CD4-positive, alpha-beta memory T cell (primary cell): ENCODE measurements around the gene SLC12A2. TPM values are rescaled to one million over a fixed set of nuclear protein-coding genes. Genes with fewer than 3 reads are reported as not detected.

Source experiments
- CTCF ChIA-PET: fragments of 350-600 bp; sonication (Branson Sonifier 250); formaldehyde crosslinking; loops from one replicate; lab custom pipeline; 2021; ENCODE audit warnings: inconsistent platforms; ENCODE audit not compliant: partially characterized antibody; lab: Charles Lee
- POLR2A ChIA-PET: fragments of 350-600 bp; sonication (Branson Sonifier 250); formaldehyde crosslinking; loops from one replicate; lab custom pipeline; 2021; ENCODE audit not compliant: partially characterized antibody; lab: Charles Lee
- DNase-seq, 5 donors: peaks; one replicate each; pipeline versions ENCODE4 v3.0.0 to v3.0.0-alpha.2; 2020 to 2022; ENCODE audit warnings: mixed read lengths in 1 of 5
- H3K27ac ChIP-seq: one replicate; pipeline ENCODE4 v1.7.0; 2013; ENCODE audit warnings: low read depth, low read length
- H3K27me3 ChIP-seq: 2 replicates; pipeline ENCODE4 v1.7.0; 2013; ENCODE audit warnings: mild to moderate bottlenecking, low read length, moderate library complexity; ENCODE audit not compliant: insufficient read depth
- H3K36me3 ChIP-seq: 2 replicates; pipeline ENCODE4 v1.7.0; 2013; ENCODE audit warnings: mild to moderate bottlenecking, low read length, moderate library complexity; ENCODE audit not compliant: insufficient read depth
- H3K4me1 ChIP-seq: 2 replicates; pipeline ENCODE4 v1.7.0; 2013; ENCODE audit warnings: mild to moderate bottlenecking, low read length, moderate library complexity; ENCODE audit not compliant: insufficient read depth
- H3K4me3 ChIP-seq, 2 donors: one replicate each; pipeline ENCODE4 v1.7.0; 2013; ENCODE audit warnings: low read length in 2 of 2, mild to moderate bottlenecking in 1 of 2
- H3K9me3 ChIP-seq, 2 donors: one replicate each; pipeline ENCODE4 v1.7.0; 2013; ENCODE audit warnings: low read length in 2 of 2, control low read depth in 1 of 2; ENCODE audit not compliant: control insufficient read depth in 1 of 2
- H3K27ac Mint-ChIP-seq, 7 donors: one replicate each; pipeline ENCODE4 v1.8.0; 2020 to 2021; ENCODE audit warnings: mixed read lengths in 7 of 7, mild to moderate bottlenecking in 6 of 7, inconsistent platforms in 3 of 7, moderate library complexity in 3 of 7
- H3K27me3 Mint-ChIP-seq, 2 donors: one replicate each; pipeline ENCODE4 v1.8.0; 2020 to 2021; ENCODE audit warnings: mixed read lengths in 2 of 2
- H3K36me3 Mint-ChIP-seq, 2 donors: one replicate each; pipeline ENCODE4 v1.8.0; 2020 to 2021; ENCODE audit warnings: mixed read lengths in 2 of 2, inconsistent platforms in 1 of 2, mild to moderate bottlenecking in 1 of 2
- H3K4me1 Mint-ChIP-seq, 4 donors: one replicate each; pipeline ENCODE4 v1.8.0; 2020 to 2021; ENCODE audit warnings: mixed read lengths in 4 of 4, mild to moderate bottlenecking in 1 of 4
- H3K4me3 Mint-ChIP-seq, 8 donors: one replicate each; pipeline ENCODE4 v1.8.0; 2020 to 2021; ENCODE audit warnings: mixed read lengths in 8 of 8, mild to moderate bottlenecking in 7 of 8, moderate library complexity in 6 of 8, inconsistent platforms in 3 of 8
- H3K9me3 Mint-ChIP-seq, 8 donors: one replicate each; pipeline ENCODE4 v1.8.0; 2020 to 2021; ENCODE audit warnings: mixed read lengths in 8 of 8, mild to moderate bottlenecking in 5 of 8, inconsistent platforms in 3 of 8, moderate library complexity in 1 of 8
- intact Hi-C: fragments of 100-400 bp; cut with micrococcal nuclease; formaldehyde crosslinking; loops from one replicate; pipeline ENCODE4 v1.15.1; 2023
- polyA plus RNA-seq, 2 donors: library from polyadenylated mRNA; unstranded; fragments of 300-500 nt; fragmentation: Illumina TruSeq; gene quantifications; one replicate each; pipeline ENCODE4 v1.2.3, GENCODE V29; 2021
- total RNA-seq, 2 experiments: library from RNA; stranded (reverse); gene quantifications; one replicate each; pipeline ENCODE4 v1.2.3, GENCODE V29; 2021

The SLC12A2 gene
- total and polyA plus RNA-seq, 4 experiments from 2014 or later = 2.7 to 13.6 (median 10.1) TPM

- H3K9me3 ChIP-seq = no peaks in the 10 kb centered on the region
- no peak overlapping the region for H3K4me3 ChIP-seq
- H3K36me3 ChIP-seq = no peaks in the 10 kb centered on the region
- CTCF ChIA-PET = interaction anchor here (1.0 to 1.9 kb wide), 6 partner anchors 9 to 635 kb away, joined by 3 to 10 read pairs (median 6); no protein-coding TSS in a partner anchor
- no peak overlapping the region for H3K4me3 Mint-ChIP-seq
- H3K27me3 Mint-ChIP-seq = peaks cover 0 to 3% of the 10 kb centered on the region in 2 donors
- H3K27me3 ChIP-seq = no peaks in the 10 kb centered on the region
- peaks cover 29% of the 10 kb centered on the region for H3K4me1 ChIP-seq
- H3K36me3 Mint-ChIP-seq = no peaks in the 10 kb centered on the region
- H3K4me1 Mint-ChIP-seq = peaks cover 27 to 36% (median 30%) of the 10 kb centered on the region in 4 donors
- H3K9me3 Mint-ChIP-seq = no peaks in the 10 kb centered on the region
- intact Hi-C loops = no loop called here
- no peak overlapping the region for H3K27ac ChIP-seq
- no peak for DNase-seq
- H3K27ac Mint-ChIP-seq = peak overlapping the region in 2 of 7 donors; percentile 63 to 66
- POLR2A ChIA-PET = no interaction called here
These were observed 115.5 kb downstream of the SLC12A2 start for GRCh38 chr5:128199104-128199503.

GRCh38 chr5:128199611-128200010 lies 116.0 kb downstream of the SLC12A2 start:
- Histone ChIP-seq H3K4me3 (no peak overlapping the region), H3K9me3 (no peaks in the 10 kb centered on the region), H3K27me3 (no peaks in the 10 kb centered on the region), H3K36me3 (no peaks in the 10 kb centered on the region), H3K4me1 (peaks cover 29% of the 10 kb centered on the region), H3K27ac (no peak overlapping the region)
- ChIA-PET CTCF (interaction anchor here (0.7 to 1.9 kb wide), 10 partner anchors 8 to 637 kb away, joined by 3 to 10 read pairs (median 4); no protein-coding TSS in a partner anchor), POLR2A (no interaction called here)
- no peak overlapping the region for H3K4me3 Mint-ChIP-seq
- no peak overlapping the region for H3K27ac Mint-ChIP-seq
- H3K27me3 Mint-ChIP-seq = peaks cover 2 to 3% of the 10 kb centered on the region in 2 donors
- intact Hi-C loops = loop anchor here (10.0 kb wide), 1 partner anchor 895 kb away; the partner anchor contains the start of gene ISOC1
- no peaks in the 10 kb centered on the region for H3K9me3 Mint-ChIP-seq
- no peaks in the 10 kb centered on the region for H3K36me3 Mint-ChIP-seq
- no peak for DNase-seq
- peaks cover 26 to 36% (median 29%) of the 10 kb centered on the region in 4 donors for H3K4me1 Mint-ChIP-seq

DNA sequence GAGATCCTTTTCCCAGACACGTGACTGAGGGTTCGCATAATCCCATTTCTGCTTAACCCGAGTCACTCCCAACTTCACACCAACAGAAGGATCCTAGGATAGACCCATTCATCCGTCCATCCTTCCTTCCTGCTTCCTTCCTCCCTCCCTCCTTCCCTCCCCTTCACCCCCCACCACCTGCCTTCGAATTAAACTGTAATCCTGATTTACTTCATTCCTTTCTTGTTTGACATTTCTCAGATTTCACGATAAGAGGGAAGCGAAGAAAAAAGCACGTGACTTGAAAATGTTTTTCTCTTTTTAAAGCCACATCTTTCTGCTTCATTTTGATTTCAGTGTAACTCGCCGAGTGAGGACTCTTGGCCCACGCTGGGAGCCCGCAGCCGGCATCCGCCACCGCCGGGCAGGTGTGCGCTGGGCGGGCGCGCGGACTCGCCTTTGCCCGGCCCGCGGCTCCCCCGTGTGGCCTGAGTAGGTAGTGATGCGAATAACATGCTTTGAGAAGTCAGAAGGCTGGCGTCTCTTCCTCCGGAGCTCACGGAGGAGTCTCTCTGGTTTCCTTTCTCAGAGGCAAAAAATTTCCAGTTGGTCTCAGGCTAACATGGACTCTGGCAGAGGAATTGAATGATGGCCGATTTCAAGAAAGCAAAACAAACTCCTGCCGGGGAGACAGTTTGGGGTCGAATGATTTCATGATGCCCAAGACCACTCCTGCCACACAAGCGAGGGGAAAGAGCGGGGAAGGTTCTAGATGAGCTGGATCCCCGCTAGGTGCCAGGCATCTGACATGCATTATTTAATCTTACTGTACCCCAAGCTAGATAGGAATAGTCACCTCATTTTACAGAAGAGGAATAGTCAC lies 117.7 kb downstream of the SLC12A2 start:
- Mint-ChIP-seq H3K4me3 (peak overlapping the region in 7 of 8 donors; percentile 28 to 74 (median 51)), H3K36me3 (no peaks in the 10 kb centered on the region), H3K27ac (peak overlapping the region in 2 of 7 donors; percentile 32 to 43), H3K27me3 (peaks cover 2 to 4% of the 10 kb centered on the region in 2 donors), H3K4me1 (peaks cover 26 to 33% (median 28%) of the 10 kb centered on the region in 4 donors), H3K9me3 (no peaks in the 10 kb centered on the region)
- intact Hi-C loops = loop anchor here (1.0 to 10.0 kb wide), 4 partner anchors 118 to 894 kb away; partner anchors contain the start of genes ISOC1 and SLC12A2
- ChIA-PET CTCF (interaction anchor here (0.6 to 3.4 kb wide), 23 partner anchors 10 to 639 kb away, joined by 3 to 40 read pairs (median 4); no protein-coding TSS in a partner anchor), POLR2A (no interaction called here)
- Histone ChIP-seq H3K27ac (no peak overlapping the region), H3K9me3 (no peaks in the 10 kb centered on the region), H3K4me1 (peaks cover 29% of the 10 kb centered on the region), H3K36me3 (no peaks in the 10 kb centered on the region), H3K27me3 (no peaks in the 10 kb centered on the region), H3K4me3 (no peak overlapping the region)
- DNase-seq = peak; percentile 73 to 79 (median 74)

- peaks cover 20% of the 10 kb centered on the region for H3K4me1 ChIP-seq
- POLR2A ChIA-PET = no interaction called here
- intact Hi-C loops = loop anchor here (10.0 kb wide), 1 partner anchor 892 kb away; the partner anchor contains the start of gene ISOC1
These were observed 118.8 kb downstream of the SLC12A2 start for GRCh38 chr5:128202320-128202719.

DNA sequence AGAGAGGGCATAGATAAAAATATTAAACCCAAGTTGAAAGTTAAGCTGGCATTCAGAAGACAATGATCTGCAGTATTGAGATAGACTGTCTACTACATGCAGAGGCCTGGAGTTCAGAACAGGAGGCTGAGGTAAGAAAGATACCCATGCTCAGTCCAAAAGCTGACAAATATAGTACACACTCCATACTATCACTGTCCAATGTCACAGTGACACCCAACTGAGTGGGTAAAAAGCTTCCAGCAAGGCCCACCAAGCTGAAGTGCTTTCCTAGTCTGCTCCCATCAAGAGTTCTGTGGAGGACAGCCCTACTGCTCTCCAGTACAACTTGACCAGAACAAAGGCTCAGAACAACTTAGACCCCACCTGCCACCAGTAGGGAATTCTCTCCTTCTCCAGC lies 124.9 kb downstream of the SLC12A2 start:
- CTCF ChIA-PET = no interaction called here
- H3K27ac Mint-ChIP-seq = no peak overlapping the region
- intact Hi-C loops = loop anchor here (10.0 kb wide), 1 partner anchor 886 kb away; the partner anchor contains the start of gene ISOC1

More at GRCh38 chr5:128202320-128202719, 118.8 kb downstream of the SLC12A2 start:
- no peaks in the 10 kb centered on the region for H3K36me3 ChIP-seq
- DNase-seq = no peak
- no peaks in the 10 kb centered on the region for H3K36me3 Mint-ChIP-seq
- no peaks in the 10 kb centered on the region for H3K27me3 ChIP-seq
- H3K4me3 ChIP-seq = no peak overlapping the region
- H3K4me3 Mint-ChIP-seq = no peak overlapping the region
- H3K9me3 Mint-ChIP-seq = no peaks in the 10 kb centered on the region
- H3K27ac ChIP-seq = no peak overlapping the region
- no peak overlapping the region for H3K27ac Mint-ChIP-seq
- CTCF ChIA-PET = interaction anchor here (0.8 to 3.4 kb wide), 13 partner anchors 11 to 640 kb away, joined by 3 to 40 read pairs (median 4); no protein-coding TSS in a partner anchor
- peaks cover 4% of the 10 kb centered on the region in 2 donors for H3K27me3 Mint-ChIP-seq
- H3K4me1 Mint-ChIP-seq = peaks cover 16 to 23% (median 18%) of the 10 kb centered on the region in 4 donors
- no peaks in the 10 kb centered on the region for H3K9me3 ChIP-seq

DNA sequence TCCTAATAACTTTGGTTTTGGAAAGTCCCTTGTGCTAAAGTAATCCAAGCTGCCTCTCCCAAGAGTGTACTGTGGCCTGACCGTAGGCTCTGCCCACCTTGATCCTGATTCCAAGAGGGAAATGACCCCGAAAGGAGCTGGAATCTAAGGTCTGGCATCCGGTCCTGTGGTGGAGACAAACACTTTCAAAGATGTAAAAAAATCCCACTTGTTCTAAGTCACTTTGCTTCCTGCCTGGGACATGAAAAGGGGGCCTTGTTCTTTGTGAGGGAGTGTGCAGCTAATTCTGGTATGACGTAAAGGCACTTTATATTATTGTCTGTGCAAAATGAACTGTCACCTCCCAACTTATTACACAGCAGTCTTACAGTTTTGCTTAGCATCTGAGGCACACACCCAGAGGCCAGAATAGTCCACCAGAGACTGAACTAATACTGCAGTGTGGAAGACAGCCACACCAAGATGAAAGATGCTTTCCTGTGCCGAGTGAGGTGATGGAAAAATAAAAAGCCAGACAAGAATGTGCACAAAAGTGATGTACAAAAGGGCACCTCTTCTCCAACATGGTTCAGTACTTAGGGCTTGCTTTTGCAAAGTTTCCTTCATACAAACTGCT lies 128.7 kb downstream of the SLC12A2 start:
- ChIA-PET POLR2A (no interaction called here), CTCF (interaction anchor here (1.7 to 2.1 kb wide), 2 partner anchors 1559 to 1639 kb away, joined by 4 to 6 read pairs; no protein-coding TSS in a partner anchor)
- Histone ChIP-seq H3K4me3 (no peak overlapping the region), H3K27me3 (no peaks in the 10 kb centered on the region), H3K36me3 (no peaks in the 10 kb centered on the region), H3K9me3 (no peaks in the 10 kb centered on the region), H3K27ac (no peak overlapping the region), H3K4me1 (no peaks in the 10 kb centered on the region)
- Mint-ChIP-seq H3K27ac (no peak overlapping the region), H3K36me3 (no peaks in the 10 kb centered on the region), H3K4me3 (no peak overlapping the region), H3K27me3 (peaks cover 0 to 1% of the 10 kb centered on the region in 2 donors), H3K4me1 (peaks cover 0 to 4% (median 1%) of the 10 kb centered on the region in 4 donors), H3K9me3 (peaks cover 0 to 2% (median 0%) of the 10 kb centered on the region in 8 donors)
- intact Hi-C loops = loop anchor here (5.0 kb wide), 2 partner anchors 630 to 925 kb away; no protein-coding TSS in a partner anchor
- no peak for DNase-seq

More for the DNA sequence above, 124.9 kb downstream of the SLC12A2 start:
- Histone ChIP-seq H3K36me3 (no peaks in the 10 kb centered on the region), H3K27me3 (no peaks in the 10 kb centered on the region), H3K4me1 (no peaks in the 10 kb centered on the region), H3K4me3 (no peak overlapping the region), H3K27ac (no peak overlapping the region), H3K9me3 (no peaks in the 10 kb centered on the region)
- no peaks in the 10 kb centered on the region for H3K36me3 Mint-ChIP-seq
- POLR2A ChIA-PET = no interaction called here
- H3K4me3 Mint-ChIP-seq = no peak overlapping the region
- no peaks in the 10 kb centered on the region for H3K9me3 Mint-ChIP-seq
- no peak for DNase-seq
- peaks cover 4% of the 10 kb centered on the region in 2 donors for H3K27me3 Mint-ChIP-seq
- H3K4me1 Mint-ChIP-seq = peaks cover 0 to 3% (median 1%) of the 10 kb centered on the region in 4 donors
